A673 (cell line): ENCODE data around the gene CDON. TPM values are rescaled to one million over a fixed set of nuclear protein-coding genes. Genes with fewer than 3 reads are reported as not detected.

Experiments used
- BruUV-seq: library from RNA; stranded (reverse); fragments of 400-500 nt; replicated peaks from 2 replicates; lab custom pipeline; 2021; lab: Mats Ljungman, UMichigan
- CTCF ChIA-PET: fragments of 300-600 bp; sonication (Branson Sonifier 250); formaldehyde crosslinking; loops from one replicate; lab custom pipeline; 2022; ENCODE audit warnings: antibody characterized with exemption; lab: Charles Lee
- POLR2A ChIA-PET: fragments of 300-600 bp; sonication (Branson Sonifier 250); formaldehyde crosslinking; loops from one replicate; lab custom pipeline; 2022; ENCODE audit warnings: antibody characterized with exemption; ENCODE audit not compliant: low non-redundant PET; lab: Charles Lee
- DNase-seq: peaks from one replicate; pipeline ENCODE4 v3.0.0-alpha.2; 2015; ENCODE audit warnings: low spot score
- H3K27ac ChIP-seq: fragments of 200-600 bp; sonication (generic); 2 replicates; pipeline ENCODE4 v1.5.1; 2016; ENCODE audit warnings: mixed run types, low read depth, mild to moderate bottlenecking, mixed read lengths, antibody characterized with exemption, low read length; ENCODE audit not compliant: poor library complexity, severe bottlenecking
- H3K27me3 ChIP-seq: fragments of 200-600 bp; sonication (generic); replicated peaks from 2 replicates; pipeline ENCODE4 v1.6.1; 2017; ENCODE audit warnings: mixed run types, low read depth, mild to moderate bottlenecking, mixed read lengths, antibody characterized with exemption, low read length; ENCODE audit not compliant: insufficient read depth, poor library complexity
- H3K36me3 ChIP-seq: fragments of 200-600 bp; sonication (generic); 2 replicates; pipeline ENCODE4 v1.6.1; 2016; ENCODE audit warnings: mixed run types, mild to moderate bottlenecking, mixed read lengths, antibody characterized with exemption, low read length; ENCODE audit not compliant: insufficient read depth, poor library complexity, severe bottlenecking
- H3K4me1 ChIP-seq: fragments of 200-600 bp; sonication (generic); 2 replicates; pipeline ENCODE4 v1.6.1; 2017; ENCODE audit warnings: mixed run types, mild to moderate bottlenecking, mixed read lengths, antibody characterized with exemption, low read length; ENCODE audit not compliant: insufficient read depth, poor library complexity, severe bottlenecking
- H3K4me3 ChIP-seq: fragments of 200-600 bp; sonication (generic); 2 replicates; pipeline ENCODE4 v1.5.1; 2016; ENCODE audit warnings: low read depth, mixed run types, mild to moderate bottlenecking, mixed read lengths, low read length; ENCODE audit not compliant: poor library complexity, severe bottlenecking
- H3K9me3 ChIP-seq: fragments of 200-600 bp; sonication (generic); 2 replicates; pipeline ENCODE4 v1.6.1; 2016; ENCODE audit warnings: mixed run types, low read depth, mild to moderate bottlenecking, mixed read lengths, antibody characterized with exemption, low read length; ENCODE audit not compliant: poor library complexity, severe bottlenecking
- CTCF ChIP-seq: fragments of 300-800, 200-600 bp; sonication (generic); conservative IDR thresholded peaks from 2 replicates; pipeline ENCODE4 v1.5.1; 2017; ENCODE audit warnings: low read depth, mild to moderate bottlenecking, antibody characterized with exemption, low read length, moderate library complexity, mixed read lengths
- EZH2 ChIP-seq: fragments of 200-600 bp; sonication (generic); IDR thresholded peaks from 2 replicates; pipeline ENCODE4 v1.6.1; 2017; ENCODE audit warnings: borderline replicate concordance, low read depth, mild to moderate bottlenecking, mixed read lengths, antibody characterized with exemption, low read length; ENCODE audit not compliant: poor library complexity, severe bottlenecking
- intact Hi-C: fragments of 100-400 bp; cut with micrococcal nuclease; formaldehyde crosslinking; loops from one replicate; pipeline ENCODE4 v1.10.0; 2022; ENCODE audit not compliant: unreplicated experiment
- total RNA-seq: library from RNA; stranded (reverse); gene quantifications from 2 replicates; pipeline ENCODE4 v1.2.3, GENCODE V29; 2021

The CDON gene
- total RNA-seq, 1 experiment from 2014 or later = 25.3 TPM

- BruUV-seq = no TSS peak
- intact Hi-C loops = no loop called here
- Histone ChIP-seq H3K27ac (no peak overlapping the region), H3K27me3 (no peaks in the 10 kb centered on the region), H3K4me1 (peaks cover 28% of the 10 kb centered on the region), H3K9me3 (no peaks in the 10 kb centered on the region), H3K36me3 (no peaks in the 10 kb centered on the region), H3K4me3 (no peak overlapping the region)
- POLR2A ChIA-PET = no interaction called here
- DNase-seq = no peak
- TF ChIP-seq CTCF (no peak), EZH2 (no peak)
- CTCF ChIA-PET = no interaction called here
These were observed 47.5 kb upstream of the CDON start for GRCh38 chr11:126109941-126110731.

GRCh38 chr11:126106594-126107328, 44.1 kb upstream of the CDON start:
- no TSS peak for BruUV-seq
- POLR2A ChIA-PET = no interaction called here
- no peak overlapping the region for H3K27ac ChIP-seq
- H3K27me3 ChIP-seq = no peaks in the 10 kb centered on the region
- DNase-seq = no peak
- H3K4me1 ChIP-seq = peaks cover 19% of the 10 kb centered on the region
- CTCF ChIA-PET = no interaction called here
- no peak overlapping the region for H3K4me3 ChIP-seq
- intact Hi-C loops = no loop called here
- no peaks in the 10 kb centered on the region for H3K36me3 ChIP-seq
- TF ChIP-seq CTCF (no peak), EZH2 (no peak)
- no peaks in the 10 kb centered on the region for H3K9me3 ChIP-seq

- BruUV-seq = no TSS peak
- POLR2A ChIA-PET = no interaction called here
- H3K36me3 ChIP-seq = no peaks in the 10 kb centered on the region
These were observed 43.0 kb upstream of the CDON start for GRCh38 chr11:126105748-126106080.

More at GRCh38 chr11:126105748-126106080, 43.0 kb upstream of the CDON start:
- CTCF ChIA-PET = no interaction called here
- H3K9me3 ChIP-seq = no peaks in the 10 kb centered on the region
- H3K4me1 ChIP-seq = peaks cover 19% of the 10 kb centered on the region
- no peak overlapping the region for H3K4me3 ChIP-seq
- H3K27me3 ChIP-seq = no peaks in the 10 kb centered on the region
- no peak for DNase-seq
- TF ChIP-seq EZH2 (no peak), CTCF (no peak)
- no peak overlapping the region for H3K27ac ChIP-seq
- intact Hi-C loops = no loop called here
